Measurements from ENCODE around the gene DDAH2.

DDAH2 gene

DNA sequence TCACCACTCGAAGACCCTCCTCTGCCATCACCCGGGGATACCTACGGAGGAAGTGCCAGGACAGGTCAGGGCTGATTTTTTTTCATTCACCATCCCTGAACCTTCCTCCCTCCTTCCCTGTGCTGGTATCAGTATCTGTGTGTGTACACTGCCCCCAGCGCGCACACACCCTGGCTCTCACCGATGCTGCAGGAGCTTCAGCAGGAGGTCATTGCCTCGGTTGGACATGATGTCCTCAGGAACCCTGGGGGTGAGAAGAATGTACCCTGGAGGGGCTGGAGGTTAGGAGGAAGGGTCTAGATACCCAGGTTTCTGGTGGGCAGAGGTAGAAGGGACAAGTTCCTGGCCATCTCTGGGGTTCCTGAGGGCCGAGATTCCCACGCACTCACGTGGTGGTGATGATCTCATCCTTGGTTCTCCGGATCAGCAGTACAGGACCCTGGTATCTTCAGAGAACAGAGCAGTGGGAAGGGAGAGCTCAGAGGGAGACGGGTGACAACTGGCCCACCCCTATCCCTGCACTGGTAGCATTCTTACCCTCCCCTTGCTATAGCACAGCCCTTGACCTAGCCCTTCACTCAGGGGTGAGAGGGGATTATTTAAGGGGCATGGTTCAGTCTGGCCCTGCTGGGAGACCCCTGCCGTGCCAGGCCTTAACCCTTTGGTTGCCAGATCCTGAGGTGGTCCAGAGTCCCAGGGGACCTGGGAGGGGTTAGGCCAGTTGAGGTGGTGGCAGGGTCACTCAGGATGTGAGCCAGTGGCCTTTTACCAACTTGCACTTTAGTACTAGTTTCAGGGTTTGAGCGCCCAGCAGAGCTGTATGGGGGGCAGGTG, 41.0 kb downstream of the DDAH2 start:
- no peak for DNase-seq

DNA sequence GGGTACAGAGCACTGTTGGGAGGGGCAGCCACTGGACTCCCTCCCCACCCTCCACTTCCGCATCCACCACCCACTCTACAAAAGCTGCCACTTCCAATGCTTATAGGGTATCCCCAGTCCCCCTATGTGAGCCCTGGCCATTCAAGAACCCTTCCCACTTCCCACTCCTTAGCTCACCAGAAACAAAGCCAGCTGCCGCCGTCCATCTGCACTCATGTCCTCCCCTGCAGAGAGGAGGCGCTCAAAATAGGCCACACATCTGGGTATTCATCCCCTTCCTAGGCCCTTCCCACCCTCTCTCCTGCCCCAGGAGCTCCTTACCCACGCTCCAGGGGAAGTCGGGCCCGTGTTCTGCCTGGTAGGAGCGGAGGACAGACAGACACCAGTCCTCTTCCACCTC, 41.8 kb downstream of the DDAH2 start:
- no peak for DNase-seq

DNA sequence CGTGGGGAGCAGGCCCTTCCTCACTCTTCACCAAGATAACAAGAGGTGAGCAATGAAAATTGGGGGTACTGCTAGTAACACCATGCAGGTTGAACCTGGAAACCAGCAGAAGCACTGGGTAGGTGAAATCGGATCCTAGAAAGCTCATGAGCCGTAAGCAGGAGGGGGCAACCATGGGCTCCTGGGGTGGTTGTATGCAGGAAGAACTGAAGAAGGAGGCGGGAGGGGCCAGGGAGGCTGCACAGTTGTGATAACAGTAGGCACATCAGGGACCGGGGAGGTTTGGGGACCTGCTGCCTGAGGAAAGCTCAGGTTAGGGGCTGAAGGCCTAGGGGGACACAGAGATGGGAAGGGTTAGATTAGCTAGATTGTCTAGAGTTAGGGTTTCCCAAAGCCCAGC, 42.6 kb downstream of the DDAH2 start:
- DNase-seq: no peak

DNA sequence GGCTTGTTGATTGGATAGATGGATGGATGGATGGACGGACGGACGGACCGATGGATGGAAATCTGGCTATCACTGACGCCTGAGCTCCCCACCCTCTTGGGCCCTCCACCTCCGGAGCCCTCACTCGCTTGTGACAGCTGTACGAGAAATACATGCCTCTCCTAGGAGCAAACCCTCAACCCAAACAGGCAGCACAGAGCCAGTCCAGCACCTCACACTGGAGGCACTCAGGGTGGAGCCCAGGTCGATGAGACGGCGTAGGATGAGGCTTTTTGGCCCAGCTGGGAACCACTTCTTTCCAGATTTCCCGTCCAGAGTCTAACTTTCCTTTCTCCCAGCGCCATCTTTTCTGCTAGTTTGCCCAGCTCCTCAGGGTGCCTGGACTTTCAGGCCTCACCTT, 45.5 kb downstream of the DDAH2 start:
- no peak for DNase-seq

DNA sequence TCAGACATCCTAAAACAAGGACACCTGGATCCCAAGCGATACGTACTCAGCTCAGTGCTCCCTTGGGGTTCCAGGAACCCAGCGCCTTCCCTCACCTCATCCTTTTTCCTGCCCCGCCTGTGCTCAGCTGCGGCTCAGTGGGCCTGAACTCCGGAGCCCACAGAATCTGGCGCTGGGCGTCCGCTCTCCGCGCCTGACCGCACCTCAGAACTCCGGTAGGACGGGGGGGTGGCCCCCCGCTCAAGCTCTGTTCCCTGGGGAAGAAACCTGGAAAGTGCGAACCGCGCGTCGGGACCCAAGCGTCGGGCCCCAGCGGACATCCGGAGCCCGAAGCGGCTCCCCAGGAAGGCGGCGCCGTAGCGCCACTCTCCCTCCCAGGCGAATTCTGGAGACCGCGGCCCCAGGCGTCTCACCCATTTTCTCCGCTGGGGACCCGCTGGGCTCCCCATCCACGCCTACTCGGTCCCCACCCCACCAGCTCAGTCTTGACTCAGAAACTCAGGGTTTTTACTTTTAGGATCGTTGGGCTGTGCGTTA, 47.9 kb downstream of the DDAH2 start:
- DNase-seq: no peak

DNA sequence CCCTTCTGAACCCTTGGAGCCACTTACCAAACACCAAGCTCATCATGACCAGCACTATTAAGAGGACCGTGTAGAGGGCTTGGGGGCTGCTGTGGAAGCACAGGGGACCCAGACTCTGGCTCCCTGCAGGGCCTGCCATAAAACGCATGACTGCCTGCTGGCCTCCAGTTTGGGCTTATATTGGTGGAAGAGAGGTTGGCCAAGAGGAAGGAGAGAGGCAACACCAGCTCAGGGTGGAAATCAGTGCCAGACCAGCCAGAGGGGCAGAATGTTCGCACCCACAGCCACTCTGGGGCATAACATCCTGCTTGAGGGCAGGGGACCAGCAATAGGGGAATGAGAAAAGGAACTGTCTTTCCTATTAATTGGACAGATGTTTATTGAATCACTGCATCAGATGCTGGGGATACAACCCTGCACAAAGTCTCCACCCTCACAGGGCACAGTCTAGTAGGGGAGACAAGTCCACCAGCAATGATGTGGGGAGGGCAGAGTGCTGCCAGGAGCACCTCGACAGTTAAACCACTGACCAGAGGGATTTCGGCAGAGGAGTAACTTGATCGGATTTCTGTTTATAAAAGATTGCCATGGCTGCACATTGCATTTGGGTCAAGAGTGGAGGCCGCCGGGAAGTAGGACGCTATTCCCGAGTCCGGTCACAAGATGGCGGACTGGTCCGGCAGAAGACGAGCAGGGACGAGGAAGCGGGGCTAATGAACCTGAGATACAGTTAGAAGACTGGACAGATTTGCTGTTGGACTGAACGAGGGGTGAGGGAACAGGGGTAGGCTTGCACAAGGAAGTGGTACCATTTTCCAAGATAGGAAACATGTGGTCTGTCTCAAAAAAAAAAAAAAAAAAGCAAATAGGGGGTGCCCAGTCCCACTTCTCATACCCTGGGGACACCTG, 48.6 kb downstream of the DDAH2 start, which contains the start of gene LY6G5C:
Gene LY6G5C, minus strand, starts transcription at position 842 of the 909 bp plus-strand sequence. Its CDS starts 694 bp downstream, at position 148.
- peak in 1 of 2 experiments; percentile 86 for DNase-seq

DNA sequence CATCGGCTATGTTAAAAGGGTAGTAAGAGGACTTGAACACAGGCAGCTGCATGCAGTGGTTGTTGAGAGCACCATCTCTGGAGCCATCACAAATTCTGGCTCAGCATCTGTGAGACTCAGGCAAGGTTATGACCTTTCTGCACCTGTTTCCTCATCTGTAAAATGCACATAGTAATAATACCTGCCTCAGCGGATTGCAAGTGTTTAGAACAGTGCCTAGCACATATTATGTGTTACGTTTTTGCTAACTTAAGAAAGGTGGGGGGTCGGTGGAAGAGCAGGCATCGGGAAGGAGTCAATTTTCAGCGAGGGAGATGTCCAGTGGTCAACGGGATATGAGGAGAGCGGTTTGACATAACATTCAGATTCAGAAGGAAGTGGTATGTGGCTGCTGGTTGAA, 51.1 kb downstream of the DDAH2 start:
- no peak for DNase-seq
